HG03139 (cell line): ENCODE data around the gene SLC2A10.

Experiments used
- ATAC-seq: cut with Tn5 transposase; IDR thresholded peaks from one replicate; pipeline ENCODE4 v1.9.1; 2021; ENCODE audit not compliant: unreplicated experiment

SLC2A10 gene

GRCh38 chr20:46725186-46726165, 16.0 kb downstream of the SLC2A10 start:
- no peak for ATAC-seq

GRCh38 chr20:46731770-46732169, 22.3 kb downstream of the SLC2A10 start:
- ATAC-seq = no peak

DNA sequence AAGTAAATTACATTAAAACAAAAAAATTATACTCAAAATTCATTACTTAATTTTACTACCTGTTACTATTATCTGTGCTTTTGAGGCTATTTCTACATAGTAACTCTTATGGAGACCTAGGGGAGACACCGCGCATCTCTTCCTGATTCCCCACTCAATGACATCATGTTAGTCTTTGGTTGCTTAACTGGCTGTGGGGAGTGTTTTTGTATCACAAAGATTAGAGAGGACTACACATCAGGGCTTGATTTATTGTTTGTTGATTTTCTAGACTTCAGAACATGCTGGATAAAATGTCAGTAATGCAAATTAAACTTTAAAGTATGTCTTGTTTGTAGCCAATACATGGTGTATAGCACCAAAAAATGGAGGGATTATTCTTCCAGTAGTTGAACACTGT, 26.0 kb downstream of the SLC2A10 start:
- no peak for ATAC-seq

- no peak for ATAC-seq
These were observed 30.2 kb downstream of the SLC2A10 start for GRCh38 chr20:46739431-46740213.

DNA sequence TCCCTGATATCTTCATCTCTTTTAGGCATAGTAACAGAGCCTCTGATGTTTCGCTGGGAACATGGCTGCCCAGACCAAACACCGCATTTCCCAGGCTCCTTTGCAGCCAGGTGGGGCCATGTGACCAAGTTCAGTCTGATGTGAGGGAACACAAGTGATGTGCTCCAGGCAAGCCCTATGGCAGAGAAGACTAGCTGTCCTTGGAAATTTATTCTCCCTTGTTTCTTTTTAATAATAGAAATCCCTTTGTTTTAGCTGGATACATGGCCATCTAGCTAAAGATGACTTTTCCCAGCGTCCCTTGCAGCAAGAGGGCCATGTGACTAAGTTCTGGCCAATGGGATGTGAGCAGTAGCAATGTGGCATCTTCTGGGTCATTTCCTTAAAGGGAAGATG, 30.8 kb downstream of the SLC2A10 start:
- no peak for ATAC-seq

GRCh38 chr20:46741924-46742668, 32.6 kb downstream of the SLC2A10 start:
- ATAC-seq = no peak

DNA sequence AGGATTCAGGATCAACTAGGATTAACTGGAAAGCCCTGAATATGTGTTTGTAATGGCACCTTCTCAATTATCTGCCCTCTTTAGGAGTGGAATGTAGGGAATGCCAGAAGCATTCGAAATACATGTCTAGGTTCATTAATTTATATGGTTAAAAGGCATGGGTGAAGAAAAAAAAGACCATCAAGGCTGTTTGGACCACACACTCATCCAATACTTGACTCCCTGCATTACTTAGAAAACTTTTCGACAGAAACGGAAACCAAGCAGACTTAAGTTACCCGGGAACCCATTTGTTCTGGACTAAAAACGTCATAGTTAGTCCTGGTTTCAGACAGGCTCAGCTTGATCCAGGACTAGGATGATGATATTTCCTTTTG, 33.2 kb downstream of the SLC2A10 start:
- no peak for ATAC-seq

DNA sequence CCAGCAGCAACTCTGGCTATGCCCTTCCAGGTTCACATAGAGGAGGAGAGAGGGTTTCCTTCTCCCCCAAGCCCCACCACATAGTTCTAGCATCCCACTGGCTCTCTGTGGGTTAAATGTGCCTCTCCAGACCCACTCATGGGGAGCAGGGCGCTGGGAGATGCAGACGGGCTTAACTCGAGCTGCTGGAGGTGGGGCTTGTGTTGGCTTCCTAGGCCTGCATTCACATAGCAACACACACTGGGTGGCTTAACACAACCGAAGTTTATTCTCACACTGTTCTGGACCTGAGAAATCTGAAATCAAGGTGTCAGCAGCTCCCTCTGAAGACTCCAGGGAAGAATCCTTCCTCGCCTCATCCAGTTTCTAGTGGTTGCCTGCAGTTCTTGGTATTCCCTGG, 33.6 kb downstream of the SLC2A10 start:
- no peak for ATAC-seq

DNA sequence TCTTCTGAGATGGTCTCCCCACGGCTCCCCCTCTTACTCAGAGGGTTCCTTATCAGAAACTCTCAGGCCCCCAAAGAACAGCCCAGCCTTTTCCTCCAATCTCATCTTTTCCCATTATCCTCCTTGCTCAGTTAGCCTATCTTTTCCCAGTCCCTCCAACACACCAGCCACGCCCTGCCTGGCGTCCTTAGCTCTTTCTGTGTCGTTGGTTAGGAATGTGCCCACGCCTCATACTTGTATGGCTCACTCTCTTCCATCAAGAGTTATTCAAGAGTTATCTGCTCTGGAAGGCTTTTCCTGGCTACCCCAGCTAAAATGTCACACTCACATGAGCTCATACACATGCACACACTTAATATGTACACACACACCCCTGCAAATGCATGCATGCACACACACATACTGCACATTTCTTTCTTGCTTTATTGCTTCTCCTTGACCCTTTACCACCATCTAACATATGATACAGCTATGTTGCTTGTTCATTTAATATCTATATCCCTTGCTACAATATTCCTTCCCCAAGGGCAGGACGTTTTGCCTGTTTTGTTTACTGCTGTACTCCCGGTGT, 37.6 kb downstream of the SLC2A10 start:
- no peak for ATAC-seq

DNA sequence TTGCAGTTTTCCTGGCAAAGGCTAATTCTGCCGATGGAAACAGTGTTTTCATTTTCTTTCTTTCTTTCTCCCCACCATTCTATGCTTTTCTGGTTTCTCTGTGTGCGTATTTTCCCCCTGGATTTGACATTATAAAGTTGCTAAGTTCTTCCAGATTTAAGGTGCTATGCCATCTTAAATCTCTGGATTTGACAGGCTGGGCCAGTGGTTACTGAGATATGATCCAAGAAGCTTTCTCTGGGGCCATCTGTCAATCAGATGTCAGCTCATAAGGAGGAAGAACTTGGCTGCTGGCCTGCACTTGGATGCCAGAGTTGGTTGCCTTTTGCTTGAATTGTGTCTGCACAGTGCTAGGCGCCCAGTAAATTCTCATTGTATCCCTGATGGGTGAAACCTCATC, 39.7 kb downstream of the SLC2A10 start:
- ATAC-seq = no peak

- ATAC-seq = no peak
These were observed 42.4 kb downstream of the SLC2A10 start for GRCh38 chr20:46751856-46752255.

GRCh38 chr20:46752728-46753127, 43.3 kb downstream of the SLC2A10 start:
- ATAC-seq = no peak

GRCh38 chr20:46755483-46756413, 46.3 kb downstream of the SLC2A10 start:
- ATAC-seq = no peak

- ATAC-seq = no peak
These were observed 47.0 kb downstream of the SLC2A10 start for GRCh38 chr20:46756419-46756818.

DNA sequence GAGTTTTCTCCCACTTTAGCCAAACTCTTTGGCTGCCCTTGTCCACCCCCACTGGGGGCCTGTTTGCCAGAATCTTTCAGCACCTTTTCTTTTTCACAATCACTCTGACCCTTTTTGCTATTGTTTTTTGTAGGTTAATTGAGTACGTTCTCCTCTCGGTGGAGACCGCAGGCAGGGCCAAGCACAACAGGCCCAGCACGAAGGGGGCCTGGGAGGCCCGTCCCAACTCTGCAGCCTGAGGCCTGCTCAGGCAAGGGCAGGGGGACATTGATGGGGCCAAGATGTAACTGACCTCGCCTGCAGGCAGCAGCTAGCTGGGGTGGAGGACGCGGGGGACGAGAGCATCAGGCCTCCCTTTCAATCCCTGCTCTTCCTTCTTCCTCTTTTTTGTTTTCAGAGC, 47.7 kb downstream of the SLC2A10 start:
- no peak for ATAC-seq

- no peak for ATAC-seq
These were observed 48.6 kb downstream of the SLC2A10 start for GRCh38 chr20:46757754-46758678.

GRCh38 chr20:46758929-46759669, 49.6 kb downstream of the SLC2A10 start:
- ATAC-seq = no peak

GRCh38 chr20:46761566-46761965, 52.1 kb downstream of the SLC2A10 start:
- no peak for ATAC-seq
